Measurements from ENCODE around the gene DIPK2B. TPM values are rescaled to one million over a fixed set of nuclear protein-coding genes. Genes with fewer than 3 reads are reported as not detected.

DIPK2B gene
- total and polyA plus RNA-seq, 2 of the 13 experiments (the other 11 are each of a cell fraction or from before 2014, with no cell fraction given): not detected

GRCh38 chrX:45157647-45158046, 43.0 kb downstream of the DIPK2B start:
- H3K27me3 ChIP-seq (ENCODE audit: control insufficient read depth in 1 of 2, insufficient read depth in 2 of 2, low read length in 2 of 2): no peaks in the 10 kb centered on the region
- in situ Hi-C loops (cut with HindIII; ENCODE audit: extremely low pct_ligation_motif_present, low pct_unique_long_range_greater_than_20kb): no loop called here
- FAIRE-seq (no peak), ATAC-seq (no peak), DNase-seq (ENCODE audit: low spot score) (no peak)
- ChIA-PET POLR2A (no interaction called here), CTCF (ENCODE audit: low intra/inter-chr PET ratio, low total read pairs) (no interaction called here)
- no peak overlapping the region for H3K9ac ChIP-seq (ENCODE audit: insufficient read depth, low read depth, low read length)
- no peak overlapping the region for H3K4me3 ChIP-seq (replicated peaks in 1 of 3; ENCODE audit: insufficient read depth in 1 of 3, low read depth in 2 of 3, low read length in 3 of 3)
- intact Hi-C loops (cut with micrococcal nuclease; ENCODE audit: unreplicated experiment): no loop called here
- no peak for TF ChIP-seq RAD51 (IDR thresholded peaks at IDR 0.05; ENCODE audit: borderline replicate concordance)
- TF ChIP-seq ZNF749 (CRISPR knock-in tag; IDR thresholded peaks at IDR 0.05; ENCODE audit: borderline replicate concordance): no peak
- TF ChIP-seq ZNF562 (CRISPR knock-in tag; IDR thresholded peaks at IDR 0.05; ENCODE audit: borderline replicate concordance): no peak
- no peak overlapping the region for H3K4me2 ChIP-seq (ENCODE audit: low read depth, low read length)
- no TSS peak for BruUV-seq (replicated peaks)
- no peaks in the 10 kb centered on the region for H4K20me1 ChIP-seq (ENCODE audit: insufficient read depth, low read length)
- WGBS (ENCODE audit: low lambda C conversion rate): 95% methylated on average over 21 of the region's 22 CpGs
- H3K79me2 ChIP-seq (ENCODE audit: insufficient read depth, low read length): no peaks in the 10 kb centered on the region
- H3K27ac ChIP-seq (ENCODE audit: extremely low read length, insufficient read depth, low read length): no peak overlapping the region
- no peaks in the 10 kb centered on the region for H3K36me3 ChIP-seq (replicated peaks in 1 of 2; ENCODE audit: control insufficient read depth in 1 of 2, insufficient read depth in 2 of 2, low read length in 2 of 2)
- no peaks in the 10 kb centered on the region for H3K9me3 ChIP-seq (ENCODE audit: low read length)
- H2AFZ ChIP-seq (ENCODE audit: low read length): no peak overlapping the region
- no peaks in the 10 kb centered on the region for H3K4me1 ChIP-seq (ENCODE audit: insufficient read depth, low read length)

- no peak for DNase-seq (ENCODE audit: low spot score)
- Histone ChIP-seq H3K27me3 (ENCODE audit: control insufficient read depth in 1 of 2, insufficient read depth in 2 of 2, low read length in 2 of 2) (no peaks in the 10 kb centered on the region), H3K9me3 (ENCODE audit: low read length) (no peaks in the 10 kb centered on the region), H2AFZ (ENCODE audit: low read length) (no peak overlapping the region), H3K4me1 (ENCODE audit: insufficient read depth, low read length) (no peaks in the 10 kb centered on the region), H3K79me2 (ENCODE audit: insufficient read depth, low read length) (no peaks in the 10 kb centered on the region), H3K9ac (ENCODE audit: insufficient read depth, low read depth, low read length) (no peak overlapping the region), H3K27ac (ENCODE audit: extremely low read length, insufficient read depth, low read length) (no peak overlapping the region), H3K36me3 (replicated peaks in 1 of 2; ENCODE audit: control insufficient read depth in 1 of 2, insufficient read depth in 2 of 2, low read length in 2 of 2) (no peaks in the 10 kb centered on the region), H4K20me1 (ENCODE audit: insufficient read depth, low read length) (no peaks in the 10 kb centered on the region), H3K4me2 (ENCODE audit: low read depth, low read length) (no peak overlapping the region), H3K4me3 (replicated peaks in 1 of 3; ENCODE audit: insufficient read depth in 1 of 3, low read depth in 2 of 3, low read length in 3 of 3) (no peak overlapping the region)
- intact Hi-C loops (cut with micrococcal nuclease; ENCODE audit: unreplicated experiment) (no loop called here), in situ Hi-C loops (cut with HindIII; ENCODE audit: extremely low pct_ligation_motif_present, low pct_unique_long_range_greater_than_20kb) (no loop called here)
- CTCF ChIA-PET (ENCODE audit: low intra/inter-chr PET ratio, low total read pairs): no interaction called here
- no TSS peak for BruUV-seq (replicated peaks)
- no peak for FAIRE-seq
- POLR2A ChIA-PET: no interaction called here
- no peak for ATAC-seq
- TF ChIP-seq ESRRA (CRISPR knock-in tag; IDR thresholded peaks at IDR 0.05; ENCODE audit: low read depth) (no peak), U2AF2 (IDR thresholded peaks at IDR 0.05; ENCODE audit: low read depth, low read length) (no peak), STAT5B (CRISPR knock-in tag; IDR thresholded peaks at IDR 0.05) (no peak), ZNF501 (CRISPR knock-in tag; IDR thresholded peaks at IDR 0.05) (no peak), ZBED4 (CRISPR knock-in tag; IDR thresholded peaks at IDR 0.05; ENCODE audit: borderline replicate concordance) (no peak), SALL1 (CRISPR knock-in tag; IDR thresholded peaks at IDR 0.05) (no peak), ZNF577 (CRISPR knock-in tag; IDR thresholded peaks at IDR 0.05; ENCODE audit: borderline replicate concordance, low read depth) (no peak), NAIF1 (CRISPR knock-in tag; IDR thresholded peaks at IDR 0.05; ENCODE audit: borderline replicate concordance) (no peak), PCBP1 (IDR thresholded peaks at IDR 0.05; ENCODE audit: borderline replicate concordance, low read depth, low read length) (no peak), ZNF816 (CRISPR knock-in tag; IDR thresholded peaks at IDR 0.05; ENCODE audit: borderline replicate concordance) (no peak), POLR2AphosphoS2 (IDR thresholded peaks at IDR 0.05; ENCODE audit: low read depth, low read length) (no peak), RARG (CRISPR knock-in tag; IDR thresholded peaks at IDR 0.05; ENCODE audit: low read depth) (no peak), ZNF556 (CRISPR knock-in tag; IDR thresholded peaks at IDR 0.05; ENCODE audit: borderline replicate concordance) (no peak)
These were observed 46.2 kb downstream of the DIPK2B start for GRCh38 chrX:45154462-45154861.
